Neural progenitor cell (in vitro differentiated cells): ENCODE data around the gene THOC5.

Experiments used
- CTCF ChIP-seq: fragments of 200-600 bp; sonication (generic); IDR thresholded peaks from 2 replicates; pipeline ENCODE4 v1.5.1; 2017; ENCODE audit warnings: antibody characterized with exemption, mild to moderate bottlenecking
- EZH2 ChIP-seq: fragments of 200-600 bp; sonication (generic); IDR thresholded peaks from 2 replicates; pipeline ENCODE4 v1.6.1; 2017; ENCODE audit warnings: antibody characterized with exemption, mild to moderate bottlenecking, moderate library complexity

DNA sequence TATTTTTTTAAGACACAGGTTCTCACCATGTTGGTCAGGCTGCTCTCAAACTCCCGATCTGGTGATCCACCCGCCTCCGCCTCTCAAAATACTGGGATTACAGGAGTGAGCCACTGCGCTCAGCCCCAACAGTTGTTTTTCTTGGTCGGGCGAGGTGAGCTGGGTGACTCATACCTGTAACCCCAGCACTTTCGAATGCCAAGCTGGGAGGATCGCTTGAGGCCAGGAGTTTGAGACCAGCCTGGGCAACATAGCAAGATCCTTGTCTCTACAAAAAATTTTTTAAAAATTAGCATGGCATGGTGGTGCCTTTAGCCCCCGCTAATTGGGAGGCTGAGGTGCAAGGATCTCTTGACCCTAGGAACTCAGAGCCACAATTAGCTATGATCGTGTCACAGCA lies 42.9 kb upstream of the THOC5 start:
- no peak for TF ChIP-seq CTCF
- TF ChIP-seq EZH2 = no peak
